ENCODE data around the gene HLA-F.

Gene HLA-F

GRCh38 chr6:29723262-29723665 is at the start of gene HLA-F:
Gene HLA-F, plus strand, starts transcription at chr6:29723434. Its CDS starts 30 bp downstream, at chr6:29723464.
- peak; percentile 97 for DNase-seq

- DNase-seq = no peak
These were observed 49.2 kb upstream of the HLA-F start for GRCh38 chr6:29674008-29674407.

GRCh38 chr6:29675561-29675960 is 47.7 kb upstream of the HLA-F start:
- DNase-seq = no peak

GRCh38 chr6:29676981-29677601 is 46.1 kb upstream of the HLA-F start:
- no peak for DNase-seq

GRCh38 chr6:29678114-29678513 is 45.1 kb upstream of the HLA-F start:
- no peak for DNase-seq

GRCh38 chr6:29679962-29680361 is 43.3 kb upstream of the HLA-F start:
- no peak for DNase-seq

- no peak for DNase-seq
These were observed 42.8 kb upstream of the HLA-F start for GRCh38 chr6:29680416-29680815.

- no peak for DNase-seq
These were observed 42.3 kb upstream of the HLA-F start, which contains the start of gene ZFP57 for GRCh38 chr6:29680904-29681303. Gene ZFP57, minus strand, starts transcription at chr6:29681152. Its CDS starts 4,149 bp downstream, at chr6:29677003.

GRCh38 chr6:29681811-29682210 is 41.4 kb upstream of the HLA-F start:
- no peak for DNase-seq

- no peak for DNase-seq
These were observed 37.4 kb upstream of the HLA-F start for GRCh38 chr6:29685718-29686326.

- no peak for DNase-seq
These were observed 28.6 kb upstream of the HLA-F start for GRCh38 chr6:29694637-29695036.

GRCh38 chr6:29696147-29697125 is 26.8 kb upstream of the HLA-F start:
- no peak for DNase-seq

- peak; percentile 78 for DNase-seq
These were observed 20.6 kb upstream of the HLA-F start for GRCh38 chr6:29702519-29703103.

- peak; percentile 57 for DNase-seq
These were observed 17.6 kb upstream of the HLA-F start for GRCh38 chr6:29705389-29706231.

GRCh38 chr6:29708432-29709179 is 14.6 kb upstream of the HLA-F start:
- peak; percentile 83 for DNase-seq

GRCh38 chr6:29709188-29709587 is 14.0 kb upstream of the HLA-F start:
- DNase-seq = no peak

- no peak for DNase-seq
These were observed 12.8 kb upstream of the HLA-F start for GRCh38 chr6:29710281-29710941.

- DNase-seq = peak; percentile 59
These were observed 2.4 kb upstream of the HLA-F start for GRCh38 chr6:29720863-29721262.

GRCh38 chr6:29723666-29724588 is 693 bp downstream of the HLA-F start:
- DNase-seq = peak; percentile 90

All from CD4-positive, alpha-beta T cell treated with Interleukin-10 for 1 hour (primary cell).